ENCODE data around the gene PCGF3. TPM values are rescaled to one million over a fixed set of nuclear protein-coding genes. Genes with fewer than 3 reads are reported as not detected.
"Not testable (repeated sequence)": the region's sequence is repeated elsewhere in the genome, so short reads cannot be mapped to it uniquely, and the experiment has no call there.

PCGF3 gene
- total RNA-seq, 4 donors from 2014 or later, result 14.5 to 31.9 (median 21.6) TPM

- Histone ChIP-seq H3K27ac (no peak overlapping the region), H3K27me3 (peaks cover 41 to 52% (median 48%) of the 10 kb centered on the region in 3 donors), H3K9me3 (no peaks in the 10 kb centered on the region), H3K4me3 (no peak overlapping the region), H3K36me3 (no peaks in the 10 kb centered on the region), H3K4me1 (peaks cover 4 to 7% of the 10 kb centered on the region in 2 donors)
- DNase-seq (no peak), ATAC-seq (no peak)
- TF ChIP-seq CTCF (IDR thresholded peaks at IDR 0.05 in 4 of 5, conservative IDR thresholded peaks at IDR 0.05 in 1 of 5) (no peak), POLR2A (IDR thresholded peaks at IDR 0.05) (no peak)
- in situ Hi-C loops (cut with MboI; ENCODE audit: low sequenced_read_pairs in 4 of 4) (no loop called here), intact Hi-C loops (cut with DNase I; ENCODE audit: low total_unique reads) (no loop called here)
Measured at GRCh38 chr4:797066-797465, 91.4 kb downstream of the PCGF3 start.

DNA sequence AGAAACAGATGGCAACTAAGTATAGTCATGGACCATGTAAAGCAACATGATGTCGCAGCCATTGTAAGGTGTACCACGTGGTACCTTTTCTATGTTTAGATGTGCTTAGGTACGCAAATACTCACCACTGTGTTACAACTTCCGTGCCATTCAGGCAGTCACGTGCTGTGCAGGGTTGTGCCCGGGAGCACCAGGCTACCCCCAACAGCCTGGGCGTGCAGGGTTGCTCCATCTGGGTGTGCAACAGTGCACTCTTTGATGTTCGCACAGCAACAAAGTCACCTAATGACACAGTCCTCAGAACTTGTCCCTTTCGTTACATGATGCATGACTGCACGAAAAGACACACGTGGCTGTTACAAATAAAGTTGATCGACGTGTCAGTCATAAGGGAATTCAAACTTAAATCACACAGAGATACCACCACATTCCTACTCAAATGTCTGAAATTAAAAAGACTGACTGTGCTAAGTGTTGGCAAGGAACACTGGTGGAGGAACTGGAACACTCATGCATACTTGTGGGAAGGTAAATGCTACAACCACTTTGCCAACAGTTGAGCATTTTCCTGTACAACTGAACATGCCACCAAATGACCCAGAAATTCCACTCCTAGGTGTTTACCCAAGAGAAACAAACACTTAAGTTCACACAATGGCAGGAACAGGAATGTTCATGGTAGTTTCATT, 95.9 kb downstream of the PCGF3 start:
- no peak overlapping the region for H3K4me3 ChIP-seq
- no peak overlapping the region for H3K27ac ChIP-seq
- H3K27me3 ChIP-seq, result peaks cover 8 to 18% (median 11%) of the 10 kb centered on the region in 3 donors
- no peaks in the 10 kb centered on the region for H3K4me1 ChIP-seq
- H3K36me3 ChIP-seq, result no peaks in the 10 kb centered on the region
- DNase-seq (no peak), ATAC-seq (no peak)
- intact Hi-C loops (cut with DNase I; ENCODE audit: low total_unique reads), result no loop called here
- in situ Hi-C loops (cut with MboI; ENCODE audit: low sequenced_read_pairs in 4 of 4), result no loop called here
- H3K9me3 ChIP-seq, result no peaks in the 10 kb centered on the region
- TF ChIP-seq CTCF (IDR thresholded peaks at IDR 0.05 in 4 of 5, conservative IDR thresholded peaks at IDR 0.05 in 1 of 5), result no peak
- TF ChIP-seq POLR2A (IDR thresholded peaks at IDR 0.05), result no peak

DNA sequence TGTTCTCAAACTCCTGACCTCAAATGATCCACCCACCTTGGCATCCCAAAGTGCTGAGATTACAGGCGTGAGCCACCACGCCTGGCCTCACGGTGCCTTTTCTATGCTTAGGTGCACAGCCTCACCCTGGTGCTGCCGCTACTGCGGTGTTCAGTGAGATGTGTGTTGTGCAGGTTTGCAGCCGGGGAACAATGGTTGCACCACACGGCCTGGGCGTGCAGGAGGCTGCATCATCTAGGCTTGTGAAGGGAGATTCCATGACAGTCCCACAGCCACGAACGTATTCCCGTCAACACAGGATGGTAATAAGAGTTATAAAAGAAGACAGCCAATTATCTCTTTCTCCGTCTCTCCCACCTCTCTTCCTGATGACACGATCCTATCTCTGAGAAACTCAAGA, 98.3 kb downstream of the PCGF3 start:
- DNase-seq (no peak), ATAC-seq (no peak)
- H3K4me1 ChIP-seq, result no peaks in the 10 kb centered on the region
- in situ Hi-C loops (cut with MboI; ENCODE audit: low sequenced_read_pairs in 4 of 4) (no loop called here), intact Hi-C loops (cut with DNase I; ENCODE audit: low total_unique reads) (no loop called here)
- no peaks in the 10 kb centered on the region for H3K9me3 ChIP-seq
- H3K27ac ChIP-seq, result no peak overlapping the region
- H3K27me3 ChIP-seq, result peaks cover 5 to 17% (median 14%) of the 10 kb centered on the region in 3 donors
- H3K4me3 ChIP-seq, result no peak overlapping the region
- no peaks in the 10 kb centered on the region for H3K36me3 ChIP-seq
- TF ChIP-seq POLR2A (IDR thresholded peaks at IDR 0.05) (no peak), CTCF (IDR thresholded peaks at IDR 0.05 in 4 of 5, conservative IDR thresholded peaks at IDR 0.05 in 1 of 5) (no peak)

DNA sequence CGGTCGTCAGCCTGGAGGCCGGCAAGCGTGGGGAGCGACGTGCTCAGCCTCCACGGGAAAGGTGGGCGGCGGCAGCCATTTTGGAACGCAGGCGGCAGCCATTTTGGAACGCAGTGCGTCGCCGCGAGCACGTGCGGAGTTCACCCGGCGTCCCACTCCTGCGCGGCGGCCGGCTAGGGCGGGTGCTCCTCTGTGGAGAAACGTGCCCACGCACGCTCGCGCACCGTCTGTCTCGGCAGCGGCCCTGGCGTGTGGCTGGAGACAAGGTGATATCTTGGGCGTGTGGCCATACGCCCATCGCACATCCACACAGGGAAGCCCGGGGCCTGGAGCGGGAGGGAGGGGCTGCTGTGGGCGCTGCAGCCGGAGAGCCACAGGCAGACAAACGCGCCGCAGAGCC, 99.2 kb downstream of the PCGF3 start:
- H3K4me1 ChIP-seq, result no peaks in the 10 kb centered on the region
- no peak overlapping the region for H3K4me3 ChIP-seq
- TF ChIP-seq POLR2A (IDR thresholded peaks at IDR 0.05), result no peak
- TF ChIP-seq CTCF (IDR thresholded peaks at IDR 0.05 in 4 of 5, conservative IDR thresholded peaks at IDR 0.05 in 1 of 5), result no peak
- no peak for ATAC-seq
- in situ Hi-C loops (cut with MboI; ENCODE audit: low sequenced_read_pairs in 4 of 4), result no loop called here
- peaks cover 5 to 17% (median 14%) of the 10 kb centered on the region in 3 donors for H3K27me3 ChIP-seq
- no peaks in the 10 kb centered on the region for H3K9me3 ChIP-seq
- no peak overlapping the region for H3K27ac ChIP-seq
- no peak for DNase-seq
- H3K36me3 ChIP-seq, result no peaks in the 10 kb centered on the region
- intact Hi-C loops (cut with DNase I; ENCODE audit: low total_unique reads), result no loop called here

DNA sequence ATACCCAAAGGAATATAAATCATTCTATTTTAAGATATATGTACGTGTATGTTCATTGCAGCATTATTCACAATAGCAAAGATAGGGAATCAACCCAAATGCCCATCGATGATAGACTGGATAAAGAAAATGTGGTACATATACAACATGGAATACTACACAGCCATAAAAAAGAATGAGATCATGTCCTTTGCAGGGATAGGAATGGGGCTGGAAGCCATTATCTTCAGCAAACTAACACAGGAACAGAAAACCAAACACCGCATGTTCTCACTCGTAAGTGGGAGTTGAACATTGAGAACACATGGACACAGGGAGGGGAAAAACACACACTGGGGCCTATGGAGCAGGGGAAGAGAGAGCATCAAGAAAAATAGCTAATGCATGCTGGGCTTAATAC, 101.3 kb downstream of the PCGF3 start:
- in situ Hi-C loops (cut with MboI; ENCODE audit: low sequenced_read_pairs in 4 of 4); H3K4me1 ChIP-seq; H3K9me3 ChIP-seq; H3K27ac ChIP-seq; ATAC-seq; H3K4me3 ChIP-seq; DNase-seq; intact Hi-C loops (cut with DNase I; ENCODE audit: low total_unique reads); H3K36me3 ChIP-seq: not testable (repeated sequence)
- H3K27me3 ChIP-seq, result peaks cover 18 to 27% (median 22%) of the 10 kb centered on the region in 3 donors

All from gastrocnemius medialis (tissue), 4 donors.